SK-N-MC (cell line): ENCODE measurements around the gene SLC7A5.
A peak's percentile ranks its signal among the peaks of the same experiment; 100 is the strongest.

ENCODE experiments used
- DNase-seq: peaks from one replicate; pipeline ENCODE4 v3.0.0-alpha.2; 2011; ENCODE audit warnings: low read depth, low spot score
- H3K27ac ChIP-seq: fragments of 200-600 bp; sonication (generic); 2 replicates; pipeline ENCODE4 v1.5.1; 2016; ENCODE audit warnings: mixed run types
- H3K36me3 ChIP-seq: fragments of 200-600 bp; sonication (generic); 2 replicates; pipeline ENCODE4 v1.6.1; 2017; ENCODE audit warnings: antibody characterized with exemption, low read length, mixed read lengths; ENCODE audit not compliant: insufficient read depth
- H3K4me3 ChIP-seq: fragments of 200-600 bp; sonication (generic); 2 replicates; pipeline ENCODE4 v1.5.1; 2016
- H3K9ac ChIP-seq: fragments of 200-600 bp; sonication (generic); 2 replicates; pipeline ENCODE4 v1.8.0; 2017; ENCODE audit warnings: mixed run types, mixed read lengths; ENCODE audit not compliant: insufficient read length
- H3K9me3 ChIP-seq: fragments of 200-600 bp; sonication (generic); 2 replicates; pipeline ENCODE4 v1.6.1; 2017; ENCODE audit warnings: low read depth, mild to moderate bottlenecking, antibody characterized with exemption, low read length, moderate library complexity, mixed read lengths
- EZH2 ChIP-seq: fragments of 200-600 bp; sonication (generic); IDR thresholded peaks from one replicate; pipeline ENCODE4 v1.6.1; 2017; ENCODE audit warnings: antibody characterized with exemption
- FOXP2 ChIP-seq: optimal IDR thresholded peaks from 2 replicates; pipeline ENCODE3; 2011; ENCODE audit warnings: mild to moderate bottlenecking, moderate library complexity; ENCODE audit not compliant: insufficient read depth; ENCODE audit errors: extremely low read length, control extremely low read depth
- POLR2AphosphoS5 ChIP-seq: IDR thresholded peaks from 2 replicates; pipeline ENCODE4 v1.6.1; 2012; ENCODE audit warnings: mild to moderate bottlenecking, low read depth, low read length, borderline replicate concordance

Gene SLC7A5

DNA sequence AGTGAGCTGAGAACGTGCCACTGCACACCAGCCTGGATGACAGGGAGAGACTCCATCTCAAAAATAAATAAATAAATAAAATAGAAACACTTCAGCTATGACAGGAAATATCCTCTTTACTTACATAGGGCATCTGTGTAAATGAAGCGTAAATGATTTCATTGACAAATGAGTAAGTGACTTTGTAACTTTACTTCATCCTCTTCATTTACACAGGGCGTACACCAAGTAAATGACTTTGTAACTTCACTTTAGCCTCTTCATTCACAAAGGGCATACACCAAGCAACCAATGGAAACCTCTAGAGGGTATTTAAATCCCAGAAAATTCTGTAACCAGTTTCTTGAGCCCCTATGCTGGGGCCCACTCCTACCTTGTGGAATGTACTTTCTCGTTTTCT, 87.3 kb downstream of the SLC7A5 start:
- no peaks in the 10 kb centered on the region for H3K9me3 ChIP-seq
- DNase-seq, result no peak
- no peak overlapping the region for H3K9ac ChIP-seq
- no peaks in the 10 kb centered on the region for H3K36me3 ChIP-seq
- H3K27ac ChIP-seq, result no peak overlapping the region
- H3K4me3 ChIP-seq, result no peak overlapping the region
- TF ChIP-seq POLR2AphosphoS5, result no peak

DNA sequence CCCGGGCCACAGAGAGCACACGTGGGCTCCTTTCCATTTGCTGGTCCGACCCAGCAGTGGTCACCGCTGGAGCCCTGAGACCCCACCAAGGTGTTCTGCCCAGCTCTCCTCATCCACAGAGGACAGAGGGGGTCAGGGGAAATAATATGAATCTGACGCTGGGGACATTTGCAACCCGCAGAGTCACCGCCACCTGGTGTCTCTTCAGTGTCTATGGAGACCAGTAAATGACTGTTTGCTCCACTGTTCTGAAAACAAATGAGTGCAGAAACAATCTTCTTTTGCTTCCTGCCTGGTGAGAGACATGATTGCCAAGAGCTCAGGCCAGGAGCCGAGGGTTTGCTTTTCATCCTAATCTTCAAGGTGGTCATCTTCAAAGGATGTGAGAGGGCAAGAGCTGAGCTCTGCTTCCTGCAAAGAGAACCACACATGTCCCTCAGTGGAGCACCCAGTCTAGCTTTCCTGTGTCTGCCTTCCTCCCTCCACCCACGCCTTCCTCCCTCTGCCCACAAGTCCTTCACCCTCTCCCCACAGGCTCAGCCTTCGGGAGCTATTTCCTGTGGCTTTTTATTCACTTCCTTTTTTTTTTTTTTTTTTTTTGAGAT, 88.8 kb downstream of the SLC7A5 start:
- TF ChIP-seq EZH2, result no peak
- TF ChIP-seq FOXP2, result no peak
- no peak for TF ChIP-seq POLR2AphosphoS5
- Histone ChIP-seq H3K4me3 (no peak overlapping the region), H3K36me3 (no peaks in the 10 kb centered on the region), H3K27ac (peak overlapping the region; percentile 57), H3K9ac (no peak overlapping the region), H3K9me3 (no peaks in the 10 kb centered on the region)
- no peak for DNase-seq
